Chondrocyte (in vitro differentiated cells): ENCODE results near the gene WFDC5. TPM values are rescaled to one million over a fixed set of nuclear protein-coding genes. Genes with fewer than 3 reads are reported as not detected.
"Not testable (repeated sequence)": the region's sequence is repeated elsewhere in the genome, so short reads cannot be mapped to it uniquely, and the experiment has no call there.

Experiments used
- DNase-seq: peaks from one replicate; pipeline ENCODE4 v3.0.0; 2021; ENCODE audit warnings: mixed read lengths, low spot score
- H3K27ac Mint-ChIP-seq: one replicate; pipeline ENCODE4 v1.8.0; 2021; ENCODE audit warnings: mild to moderate bottlenecking, moderate library complexity, mixed read lengths; ENCODE audit not compliant: unreplicated experiment
- H3K27me3 Mint-ChIP-seq: 2 replicates; pipeline ENCODE4 v1.8.0; 2021; ENCODE audit warnings: low read depth, mixed read lengths
- H3K36me3 Mint-ChIP-seq: 2 replicates; pipeline ENCODE4 v1.8.0; 2021; ENCODE audit warnings: low read depth, mixed read lengths
- H3K4me1 Mint-ChIP-seq: 2 replicates; pipeline ENCODE4 v1.8.0; 2021; ENCODE audit warnings: low read depth, mild to moderate bottlenecking, mixed read lengths
- H3K4me3 Mint-ChIP-seq: one replicate; pipeline ENCODE4 v1.8.0; 2021; ENCODE audit warnings: mild to moderate bottlenecking, moderate library complexity, mixed read lengths; ENCODE audit not compliant: unreplicated experiment
- H3K9me3 Mint-ChIP-seq: 2 replicates; pipeline ENCODE4 v1.8.0; 2021; ENCODE audit warnings: low read depth, mixed read lengths
- CTCF ChIP-seq: fragments of 200-600 bp; sonication (generic); IDR thresholded peaks from 2 replicates; pipeline ENCODE4 v1.5.0; 2021; ENCODE audit warnings: antibody characterized with exemption, mild to moderate bottlenecking, moderate library complexity
- total RNA-seq: library from RNA; stranded (reverse); gene quantifications from 3 replicates; pipeline ENCODE4 v1.2.1, GENCODE V29; 2021

The WFDC5 gene
- total RNA-seq, 1 donor from 2014 or later = not detected

GRCh38 chr20:45140836-45141235 is 25.9 kb upstream of the WFDC5 start:
- peaks cover 26% of the 10 kb centered on the region for H3K27me3 Mint-ChIP-seq
- no peak for TF ChIP-seq CTCF
- no peaks in the 10 kb centered on the region for H3K4me1 Mint-ChIP-seq

DNA sequence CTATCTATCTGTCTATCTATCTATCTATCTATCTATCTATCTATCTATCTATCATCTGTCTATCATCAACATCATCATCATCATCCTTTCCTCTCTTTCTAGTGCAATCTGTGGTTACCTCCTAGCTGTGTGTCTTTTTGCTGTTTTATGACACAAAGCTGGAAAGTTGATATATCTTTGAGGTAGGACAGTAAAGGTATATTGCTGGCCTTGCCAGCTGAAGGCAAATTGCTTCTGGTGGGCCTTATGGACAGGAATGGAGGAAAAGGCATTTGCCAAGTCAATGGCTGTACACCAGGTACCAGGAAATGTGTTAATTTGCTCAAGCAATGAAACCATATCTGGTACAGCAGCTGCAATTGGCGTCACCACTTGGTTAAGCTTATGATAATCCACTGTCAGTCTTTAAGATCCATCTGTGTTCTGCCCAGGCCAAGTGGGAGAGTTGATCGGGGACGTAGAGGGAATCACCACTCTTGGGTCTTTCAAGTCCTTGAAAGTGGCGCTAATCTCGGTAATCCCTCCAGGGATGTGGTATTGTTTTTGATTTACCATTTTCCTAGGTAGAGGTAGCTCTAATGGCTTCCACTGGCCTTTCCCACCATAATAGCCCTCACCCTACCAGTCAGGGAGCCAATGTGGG is 24.9 kb upstream of the WFDC5 start:
- H3K36me3 Mint-ChIP-seq, DNase-seq, H3K9me3 Mint-ChIP-seq, H3K4me1 Mint-ChIP-seq, H3K4me3 Mint-ChIP-seq, H3K27ac Mint-ChIP-seq: not testable (repeated sequence)
- H3K27me3 Mint-ChIP-seq = peaks cover 23% of the 10 kb centered on the region

More at GRCh38 chr20:45140836-45141235, 25.9 kb upstream of the WFDC5 start:
- Mint-ChIP-seq H3K27ac (no peak overlapping the region), H3K36me3 (no peaks in the 10 kb centered on the region), H3K9me3 (no peaks in the 10 kb centered on the region), H3K4me3 (no peak overlapping the region)
- DNase-seq = no peak

GRCh38 chr20:45138561-45139300 is 23.8 kb upstream of the WFDC5 start:
- no peak for DNase-seq
- peaks cover 21% of the 10 kb centered on the region for H3K27me3 Mint-ChIP-seq
- peak; percentile 68 for TF ChIP-seq CTCF
- H3K9me3 Mint-ChIP-seq = no peaks in the 10 kb centered on the region
- no peaks in the 10 kb centered on the region for H3K36me3 Mint-ChIP-seq
- no peaks in the 10 kb centered on the region for H3K4me1 Mint-ChIP-seq
- no peak overlapping the region for H3K4me3 Mint-ChIP-seq
- no peak overlapping the region for H3K27ac Mint-ChIP-seq

DNA sequence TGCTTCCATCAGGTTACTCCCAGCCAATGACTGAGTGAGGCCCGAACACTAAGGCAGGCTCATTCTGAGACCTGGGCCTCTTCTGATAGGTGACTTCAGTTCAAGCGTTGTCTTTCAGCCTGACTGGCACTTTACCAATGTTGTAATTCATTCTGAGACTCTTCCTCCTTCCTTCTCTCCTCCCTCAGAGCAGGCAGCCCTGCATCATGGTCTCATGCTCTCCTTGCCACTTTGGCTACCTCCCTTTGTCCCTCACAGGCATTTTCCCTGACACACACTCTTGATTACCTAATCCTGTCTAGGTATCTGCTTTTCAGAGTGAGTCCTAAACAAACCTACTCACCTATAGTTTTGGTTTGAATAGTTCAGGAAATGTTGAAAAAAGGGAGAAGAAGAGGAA is 21.9 kb upstream of the WFDC5 start:
- Mint-ChIP-seq H3K9me3 (no peaks in the 10 kb centered on the region), H3K36me3 (no peaks in the 10 kb centered on the region), H3K4me1 (no peaks in the 10 kb centered on the region), H3K4me3 (no peak overlapping the region), H3K27me3 (peaks cover 25% of the 10 kb centered on the region), H3K27ac (no peak overlapping the region)
- no peak for DNase-seq
- no peak for TF ChIP-seq CTCF

DNA sequence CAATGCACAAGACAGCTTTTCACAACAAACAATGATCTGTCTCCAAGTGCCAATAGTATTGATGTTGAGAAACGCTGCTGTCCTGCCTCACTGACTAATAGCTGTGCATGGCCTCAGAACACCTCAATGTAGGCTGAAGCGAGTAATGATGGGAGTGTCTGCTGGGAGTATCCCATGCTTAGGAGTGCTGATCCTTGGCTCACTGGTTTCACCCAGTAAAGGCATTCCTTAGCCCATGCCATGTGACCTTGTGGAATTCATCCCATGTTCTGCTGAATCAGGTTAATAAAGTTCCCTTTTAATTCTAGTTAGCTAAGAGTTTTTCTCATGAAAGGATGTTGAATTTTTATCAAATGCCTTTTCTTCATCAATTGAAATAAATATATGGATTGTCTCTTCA is 13.1 kb upstream of the WFDC5 start:
- peaks cover 3% of the 10 kb centered on the region for H3K9me3 Mint-ChIP-seq
- H3K4me1 Mint-ChIP-seq = no peaks in the 10 kb centered on the region
- H3K4me3 Mint-ChIP-seq = no peak overlapping the region
- no peak for TF ChIP-seq CTCF
- no peak for DNase-seq
- H3K36me3 Mint-ChIP-seq = no peaks in the 10 kb centered on the region
- H3K27me3 Mint-ChIP-seq = peaks cover 61% of the 10 kb centered on the region
- H3K27ac Mint-ChIP-seq = no peak overlapping the region

DNA sequence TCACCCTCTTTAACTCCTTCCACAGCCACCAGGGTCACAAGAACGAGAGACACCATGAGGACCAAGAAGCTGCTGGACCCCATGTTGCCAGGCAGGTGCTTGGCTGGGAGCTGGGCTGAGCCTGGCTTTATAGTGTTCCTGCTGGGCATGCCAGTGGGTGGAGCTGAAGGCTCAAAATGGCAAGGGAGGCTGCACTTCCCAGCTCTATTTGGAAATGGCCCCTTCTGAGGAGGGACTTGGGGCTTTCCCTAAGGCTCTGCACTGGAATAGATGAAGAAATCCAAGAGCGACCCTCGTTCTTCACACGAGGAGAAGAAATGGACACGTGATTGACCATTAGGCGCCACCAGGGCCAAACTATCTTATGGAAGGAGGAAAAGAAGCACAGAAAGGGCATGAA is 9.4 kb upstream of the WFDC5 start, which contains the start of gene WFDC12:
Gene WFDC12, minus strand, starts transcription at position 101 of the 400 bp plus-strand sequence. Its CDS starts 18 bp downstream, at position 83.
- peaks cover 13% of the 10 kb centered on the region for H3K9me3 Mint-ChIP-seq
- H3K4me1 Mint-ChIP-seq = no peaks in the 10 kb centered on the region
- peaks cover 51% of the 10 kb centered on the region for H3K27me3 Mint-ChIP-seq
- no peak within 1 kb of the TSS for H3K4me3 Mint-ChIP-seq
- H3K36me3 Mint-ChIP-seq = no peaks in the 10 kb centered on the region
- DNase-seq = no peak
- no peak within 1 kb of the TSS for H3K27ac Mint-ChIP-seq
- no peak for TF ChIP-seq CTCF
